Hematopoietic multipotent progenitor cell treated with erythropoietin and hydrocortisone succinate and interleukin-3 and kit ligand, for 15 days (in vitro differentiated cells): ENCODE measurements around the gene PDE6B.
"Not testable (repeated sequence)": the region's sequence is repeated elsewhere in the genome, so short reads cannot be mapped to it uniquely, and the experiment has no call there.

Source experiments
- DNase-seq: peaks from one replicate; pipeline ENCODE4 v3.0.0-alpha.2; 2015; ENCODE audit warnings: low spot score

PDE6B gene

DNA sequence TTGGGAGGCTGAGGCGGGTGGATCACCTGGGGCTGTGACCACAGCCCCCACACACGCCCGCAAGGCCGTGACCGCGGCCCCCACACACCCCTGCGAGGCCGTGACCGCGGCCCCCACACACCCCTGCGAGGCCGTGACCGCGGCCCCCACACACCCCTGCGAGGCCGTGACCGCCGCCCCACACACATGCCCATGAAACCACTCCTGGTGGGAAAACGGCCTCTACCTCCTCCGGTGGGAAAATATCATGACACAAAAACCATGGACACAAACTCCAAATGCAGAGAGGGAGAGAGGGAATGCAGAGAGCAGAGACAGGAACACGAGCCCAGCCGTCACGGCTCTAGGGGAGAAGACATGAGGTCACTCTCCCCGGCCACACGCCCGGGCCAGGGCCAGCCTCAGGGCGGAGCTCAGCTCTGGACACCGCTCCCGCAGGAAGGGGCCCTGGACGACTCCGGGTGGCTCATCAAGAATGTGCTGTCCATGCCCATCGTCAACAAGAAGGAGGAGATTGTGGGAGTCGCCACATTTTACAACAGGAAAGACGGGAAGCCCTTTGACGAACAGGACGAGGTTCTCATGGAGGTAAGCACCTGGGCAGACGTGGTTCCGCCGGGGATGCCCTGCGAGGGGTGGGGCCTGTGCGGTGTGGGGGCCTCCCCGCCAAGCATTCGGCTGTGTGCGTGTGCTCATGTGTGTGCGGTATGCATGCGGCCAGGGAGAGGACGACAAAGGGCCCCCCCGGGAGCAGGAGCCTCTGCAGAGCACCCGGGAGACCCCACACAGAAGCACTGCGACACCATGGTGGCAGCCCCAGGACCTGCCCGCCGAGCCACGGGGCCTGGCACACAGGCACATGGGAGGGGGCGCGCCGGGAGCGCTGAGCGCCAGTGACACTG is 31.3 kb downstream of the PDE6B start:
- no peak for DNase-seq

GRCh38 chr4:657338-657833 is 32.0 kb downstream of the PDE6B start:
- no peak for DNase-seq

DNA sequence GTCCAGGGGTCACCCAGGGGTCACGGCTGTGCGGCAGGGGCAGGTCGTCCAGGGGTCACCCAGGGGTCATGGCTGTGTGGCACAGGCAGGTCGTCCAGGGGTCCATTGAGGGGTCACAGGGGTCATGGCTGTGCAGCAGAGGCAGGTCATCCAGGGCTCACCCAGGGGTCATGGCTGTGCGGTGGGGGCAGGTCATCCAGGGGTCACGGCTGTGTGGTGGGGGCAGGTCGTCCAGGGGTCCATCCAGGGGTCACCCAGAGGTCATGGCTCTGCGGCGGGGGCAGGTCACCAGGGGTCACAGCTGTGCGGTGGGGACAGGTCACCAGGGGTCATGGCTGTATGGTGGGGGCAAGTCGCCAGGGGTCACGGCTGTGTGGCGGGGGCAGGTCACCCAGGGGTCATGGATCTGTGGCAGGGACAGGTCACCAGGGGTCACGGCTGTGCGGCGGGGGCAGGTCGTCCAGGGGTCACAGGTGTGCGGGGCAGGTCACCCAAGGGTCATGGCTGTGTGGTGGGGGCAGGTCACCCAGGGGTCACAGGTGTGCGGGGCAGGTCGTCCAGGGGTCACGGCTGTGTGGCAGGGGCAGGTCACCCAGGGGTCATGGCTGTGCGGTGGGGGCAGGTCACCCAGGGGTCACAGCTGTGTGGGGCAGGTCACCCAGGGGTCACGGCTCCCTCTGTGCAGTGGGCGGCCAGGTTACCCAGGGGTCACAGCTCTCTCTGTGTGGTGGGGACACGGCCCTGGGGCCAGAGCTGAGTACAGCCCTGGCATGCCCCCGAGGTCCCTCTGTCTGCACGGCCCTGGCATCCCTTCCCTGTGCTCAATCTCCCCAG is 32.7 kb downstream of the PDE6B start:
- DNase-seq: no peak

- no peak for DNase-seq
Measured at GRCh38 chr4:658681-659667, 33.6 kb downstream of the PDE6B start.

DNA sequence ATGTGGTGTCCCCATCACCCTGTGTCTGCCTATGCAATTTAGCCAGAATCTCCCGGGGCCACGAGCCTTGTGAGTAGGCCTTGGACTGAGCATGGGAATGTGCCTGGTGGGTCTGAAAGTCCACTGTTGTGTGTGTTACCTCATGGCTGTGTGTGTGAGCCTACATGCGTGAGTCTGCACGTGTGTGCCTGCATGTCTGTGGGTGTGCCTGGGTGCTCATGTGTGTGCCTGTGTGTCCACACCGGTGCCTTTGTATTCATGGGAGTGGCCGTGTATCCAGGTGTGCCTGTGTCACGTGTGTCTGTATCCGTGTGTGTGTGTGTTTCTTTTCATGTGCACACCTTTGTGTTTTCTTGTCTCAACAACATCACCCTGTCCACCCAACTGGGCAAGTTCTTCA is 34.5 kb downstream of the PDE6B start:
- no peak for DNase-seq

DNA sequence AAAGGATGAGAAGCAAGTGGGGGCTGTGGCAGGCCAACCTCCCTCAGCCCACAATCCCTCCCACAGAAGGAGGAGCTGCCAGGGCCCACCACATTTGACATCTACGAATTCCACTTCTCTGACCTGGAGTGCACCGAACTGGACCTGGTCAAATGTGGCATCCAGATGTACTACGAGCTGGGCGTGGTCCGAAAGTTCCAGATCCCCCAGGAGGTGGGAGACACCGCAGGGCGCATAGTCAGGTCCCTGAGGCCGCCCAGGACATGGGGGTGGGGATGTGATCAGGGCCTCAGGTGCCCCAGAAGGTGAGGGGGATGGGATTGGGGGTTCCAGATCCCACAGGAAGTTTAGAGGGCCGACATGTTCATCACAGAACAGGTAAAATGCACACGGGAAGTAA is 35.0 kb downstream of the PDE6B start:
- DNase-seq: no peak

DNA sequence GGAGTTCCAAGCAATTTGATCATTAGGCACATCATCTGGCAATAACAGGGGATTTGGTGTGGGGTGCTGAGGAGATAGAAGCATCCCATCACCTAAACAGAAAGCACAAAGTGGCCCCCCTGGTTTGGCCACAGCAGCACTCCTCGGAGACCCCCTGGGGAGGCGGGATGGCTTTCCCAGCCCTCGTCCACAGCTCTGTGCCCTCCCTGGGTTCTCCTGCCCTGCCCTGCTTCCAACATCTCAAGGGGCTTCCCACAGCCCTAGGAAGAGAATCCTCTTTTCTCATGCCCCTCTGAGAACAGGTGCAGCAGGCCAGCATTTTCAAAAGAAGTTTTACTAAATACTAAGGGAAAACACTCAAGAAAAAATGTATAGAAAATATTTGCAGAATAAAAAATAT is 35.9 kb downstream of the PDE6B start:
- no peak for DNase-seq

DNA sequence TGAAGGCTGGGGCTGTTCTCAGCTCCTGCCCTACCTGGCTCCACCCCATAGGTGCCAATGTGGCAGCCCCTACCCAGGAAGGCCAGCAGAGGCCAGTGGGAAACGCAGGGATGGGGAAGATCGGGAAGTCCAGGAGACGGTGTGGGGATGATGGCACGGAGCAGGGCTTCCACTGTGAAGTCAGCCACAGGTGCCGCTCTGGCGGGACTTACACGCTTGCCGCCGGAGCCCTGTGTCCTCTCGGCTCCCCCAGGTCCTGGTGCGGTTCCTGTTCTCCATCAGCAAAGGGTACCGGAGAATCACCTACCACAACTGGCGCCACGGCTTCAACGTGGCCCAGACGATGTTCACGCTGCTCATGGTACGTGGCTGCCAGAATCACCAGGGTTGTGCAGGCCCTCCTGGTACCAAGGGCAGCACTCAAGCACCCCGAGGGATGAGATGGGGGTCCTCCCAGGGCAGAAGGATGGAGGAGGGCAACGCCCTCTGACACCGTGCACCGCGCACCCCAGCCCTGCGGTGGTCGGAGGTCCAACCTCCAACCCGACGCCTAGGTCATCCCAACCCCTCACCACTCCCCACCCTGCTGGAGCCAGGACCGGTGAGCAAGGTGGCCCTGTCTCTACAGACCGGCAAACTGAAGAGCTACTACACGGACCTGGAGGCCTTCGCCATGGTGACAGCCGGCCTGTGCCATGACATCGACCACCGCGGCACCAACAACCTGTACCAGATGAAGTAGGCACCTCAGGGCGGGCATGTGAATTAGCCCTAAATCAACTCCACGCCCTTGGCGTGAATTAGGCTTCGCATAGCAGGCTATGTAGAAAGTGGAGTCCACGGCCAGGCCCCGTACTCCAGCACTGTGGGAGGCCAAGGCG is 36.7 kb downstream of the PDE6B start:
- no peak for DNase-seq

- DNase-seq: no peak
Measured at GRCh38 chr4:663046-663437, 37.7 kb downstream of the PDE6B start.

- no peak for DNase-seq
Measured at GRCh38 chr4:663438-664428, 38.4 kb downstream of the PDE6B start.

DNA sequence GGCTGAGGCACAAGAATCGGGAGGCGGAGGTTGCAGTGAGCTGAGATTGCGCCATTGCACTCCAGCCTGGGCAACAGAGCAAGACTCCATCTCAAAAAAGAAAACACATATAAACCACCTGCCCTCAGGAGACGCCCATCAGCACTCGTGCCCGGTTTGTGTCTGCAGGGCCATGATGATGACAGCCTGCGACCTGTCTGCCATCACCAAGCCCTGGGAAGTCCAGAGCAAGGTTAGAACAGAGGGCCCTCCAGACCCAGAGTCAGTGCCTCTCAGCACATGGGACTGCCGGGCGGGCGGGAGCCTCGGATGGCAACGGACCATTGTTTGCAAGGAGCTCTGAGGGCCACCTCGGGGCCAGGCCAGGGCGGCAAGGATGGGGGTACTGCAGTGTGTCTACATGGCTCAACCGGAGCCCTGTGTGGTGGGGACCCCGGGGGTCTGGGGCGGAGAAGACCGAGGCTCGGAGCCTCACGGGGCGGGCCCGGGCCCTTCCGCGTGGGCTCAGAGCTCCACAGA is 39.4 kb downstream of the PDE6B start:
- DNase-seq: no peak

DNA sequence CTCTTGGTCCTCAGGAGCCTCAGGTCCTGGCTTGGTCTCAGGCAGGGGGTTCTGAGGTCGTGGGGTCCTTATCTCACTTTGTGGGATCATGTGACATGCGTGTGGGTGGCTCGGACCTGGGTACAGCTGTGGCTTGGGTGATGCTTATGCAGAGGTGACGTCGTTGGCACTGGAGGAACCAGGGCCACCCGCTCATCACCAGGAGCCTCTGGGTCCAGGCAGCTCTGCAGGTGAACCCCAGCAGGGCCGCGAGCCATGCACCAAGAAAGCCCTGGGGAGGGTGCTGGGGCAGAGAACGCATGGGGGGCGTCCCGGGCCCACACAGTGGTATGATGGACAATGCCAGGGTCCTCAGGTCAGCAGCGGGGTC is 40.0 kb downstream of the PDE6B start:
- no peak for DNase-seq

GRCh38 chr4:665751-666435 is 40.5 kb downstream of the PDE6B start:
- DNase-seq: no peak

- DNase-seq: no peak
Measured at GRCh38 chr4:666436-666810, 41.0 kb downstream of the PDE6B start.

- no peak for DNase-seq
Measured at GRCh38 chr4:666822-667544, 41.6 kb downstream of the PDE6B start.

DNA sequence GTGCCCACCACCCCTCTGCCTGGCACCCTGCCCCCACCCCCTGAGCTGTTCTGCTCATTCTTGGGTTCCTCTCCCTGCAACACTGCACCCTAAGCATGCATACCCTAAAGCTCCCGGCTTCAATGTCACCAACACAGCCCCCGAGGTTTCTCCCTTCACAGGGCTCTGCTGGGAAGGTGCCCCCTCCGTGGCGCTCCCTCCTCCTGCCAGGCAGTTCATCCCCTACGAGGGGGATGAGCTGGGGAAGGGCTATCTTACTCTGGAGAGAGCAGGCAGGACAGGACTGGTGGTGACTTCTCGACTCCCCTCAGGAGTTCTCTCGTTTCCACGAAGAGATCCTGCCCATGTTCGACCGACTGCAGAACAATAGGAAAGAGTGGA is 42.2 kb downstream of the PDE6B start:
- no peak for DNase-seq

- DNase-seq: not testable (repeated sequence)
Measured at GRCh38 chr4:668219-668618, 42.8 kb downstream of the PDE6B start.
